ENCODE results near the gene ADAMTS15.

The ADAMTS15 gene

GRCh38 chr11:130476200-130476921 lies 27.9 kb downstream of the ADAMTS15 start:
- in situ Hi-C loops (cut with MboI; ENCODE audit: low sequenced_read_pairs) = no loop called here

GRCh38 chr11:130476922-130477491 lies 28.6 kb downstream of the ADAMTS15 start:
- in situ Hi-C loops (cut with MboI; ENCODE audit: low sequenced_read_pairs) = no loop called here

GRCh38 chr11:130477586-130478203 lies 29.2 kb downstream of the ADAMTS15 start:
- in situ Hi-C loops (cut with MboI; ENCODE audit: low sequenced_read_pairs) = no loop called here

DNA sequence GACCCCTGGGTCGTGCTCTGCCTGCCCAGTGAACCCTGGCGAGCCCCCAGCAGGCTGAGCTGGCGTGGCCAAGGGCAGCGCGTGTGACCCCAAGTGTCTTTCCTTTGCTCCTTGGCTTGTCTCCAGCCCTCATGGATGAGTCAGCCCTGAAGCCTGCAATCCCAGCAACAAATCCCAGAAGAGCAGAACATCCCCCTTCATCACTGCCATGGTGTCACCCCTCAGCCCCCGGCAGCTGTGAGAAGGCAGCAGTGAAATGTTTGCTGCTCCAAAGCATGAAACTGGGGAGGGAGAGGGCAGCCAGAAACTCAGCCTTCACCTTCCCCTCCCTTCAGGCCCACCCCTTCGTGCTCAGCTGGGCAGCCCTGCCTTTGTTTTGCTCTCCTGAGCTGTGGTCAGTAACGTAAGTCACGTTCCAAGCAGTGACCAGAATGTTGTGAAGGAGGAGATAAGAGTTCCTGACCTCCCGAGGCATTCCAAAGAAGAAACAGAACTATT lies 29.8 kb downstream of the ADAMTS15 start:
- in situ Hi-C loops (cut with MboI; ENCODE audit: low sequenced_read_pairs) = no loop called here

- in situ Hi-C loops (cut with MboI; ENCODE audit: low sequenced_read_pairs) = no loop called here
These were observed 30.4 kb downstream of the ADAMTS15 start for GRCh38 chr11:130478881-130479280.

DNA sequence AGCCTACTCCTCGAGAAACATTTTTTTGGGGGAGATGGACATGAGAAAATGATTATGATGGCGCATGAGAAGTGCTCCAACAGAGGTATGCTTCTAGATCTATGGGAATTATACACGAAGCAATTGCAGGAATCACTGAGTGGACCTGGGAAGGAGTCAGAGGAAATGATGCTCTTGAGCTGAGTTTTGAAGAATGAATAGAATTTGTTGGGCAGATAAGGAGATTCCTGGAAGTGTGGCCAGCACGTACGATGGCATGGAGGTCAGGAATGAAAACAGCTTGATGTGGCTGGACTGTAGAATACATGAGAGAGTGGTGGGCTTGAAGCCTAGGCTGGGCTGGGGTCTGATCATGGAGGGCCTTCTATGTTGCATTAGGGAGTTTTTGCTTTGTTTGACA lies 31.7 kb downstream of the ADAMTS15 start:
- in situ Hi-C loops (cut with MboI; ENCODE audit: low sequenced_read_pairs) = no loop called here

GRCh38 chr11:130480711-130481140 lies 32.3 kb downstream of the ADAMTS15 start:
- in situ Hi-C loops (cut with MboI; ENCODE audit: low sequenced_read_pairs) = no loop called here

- in situ Hi-C loops (cut with MboI; ENCODE audit: low sequenced_read_pairs) = no loop called here
These were observed 34.7 kb downstream of the ADAMTS15 start for GRCh38 chr11:130483124-130483523.

DNA sequence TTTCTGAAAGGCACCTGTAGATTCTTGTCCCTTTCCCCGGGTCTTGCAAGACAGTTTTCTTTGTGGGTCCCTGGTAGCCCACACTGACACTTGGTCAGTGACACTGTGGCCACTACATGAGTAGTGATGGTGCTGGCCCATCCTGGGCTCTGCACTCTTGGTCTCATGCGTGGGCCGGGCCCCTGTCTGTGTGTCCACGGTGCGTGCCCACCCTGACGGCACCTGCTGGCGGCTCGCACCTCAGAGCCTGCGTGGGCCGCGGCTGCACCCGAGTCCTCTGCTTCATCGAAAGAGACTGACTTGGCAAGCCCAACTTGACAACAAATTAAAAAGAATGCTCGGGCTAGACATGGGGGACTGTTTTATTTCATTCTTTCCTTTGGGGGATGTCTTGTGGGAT lies 37.5 kb downstream of the ADAMTS15 start:
- in situ Hi-C loops (cut with MboI; ENCODE audit: low sequenced_read_pairs) = no loop called here

DNA sequence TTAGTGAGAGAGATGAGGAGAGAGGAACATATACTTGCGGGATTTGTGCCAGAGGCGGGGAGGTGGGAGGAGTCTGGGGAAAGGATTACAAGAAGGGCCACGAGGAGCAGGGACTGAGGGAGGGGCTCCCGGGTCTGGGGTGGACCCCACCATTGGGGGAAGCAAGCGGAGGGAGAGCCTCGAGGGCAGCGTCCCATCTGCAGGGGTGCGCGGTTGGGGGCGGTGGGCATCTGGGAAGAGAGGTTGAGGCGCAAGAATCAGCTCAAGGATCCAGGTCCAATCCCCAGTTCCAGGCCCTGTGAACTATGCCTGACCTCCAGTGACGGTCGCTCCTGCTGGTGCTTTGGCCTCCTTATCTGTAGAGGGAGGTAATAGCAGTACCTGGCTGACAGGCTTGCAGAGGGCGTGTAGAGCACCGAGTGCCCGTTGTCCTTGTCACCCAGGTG lies 38.0 kb downstream of the ADAMTS15 start:
- in situ Hi-C loops (cut with MboI; ENCODE audit: low sequenced_read_pairs) = no loop called here

DNA sequence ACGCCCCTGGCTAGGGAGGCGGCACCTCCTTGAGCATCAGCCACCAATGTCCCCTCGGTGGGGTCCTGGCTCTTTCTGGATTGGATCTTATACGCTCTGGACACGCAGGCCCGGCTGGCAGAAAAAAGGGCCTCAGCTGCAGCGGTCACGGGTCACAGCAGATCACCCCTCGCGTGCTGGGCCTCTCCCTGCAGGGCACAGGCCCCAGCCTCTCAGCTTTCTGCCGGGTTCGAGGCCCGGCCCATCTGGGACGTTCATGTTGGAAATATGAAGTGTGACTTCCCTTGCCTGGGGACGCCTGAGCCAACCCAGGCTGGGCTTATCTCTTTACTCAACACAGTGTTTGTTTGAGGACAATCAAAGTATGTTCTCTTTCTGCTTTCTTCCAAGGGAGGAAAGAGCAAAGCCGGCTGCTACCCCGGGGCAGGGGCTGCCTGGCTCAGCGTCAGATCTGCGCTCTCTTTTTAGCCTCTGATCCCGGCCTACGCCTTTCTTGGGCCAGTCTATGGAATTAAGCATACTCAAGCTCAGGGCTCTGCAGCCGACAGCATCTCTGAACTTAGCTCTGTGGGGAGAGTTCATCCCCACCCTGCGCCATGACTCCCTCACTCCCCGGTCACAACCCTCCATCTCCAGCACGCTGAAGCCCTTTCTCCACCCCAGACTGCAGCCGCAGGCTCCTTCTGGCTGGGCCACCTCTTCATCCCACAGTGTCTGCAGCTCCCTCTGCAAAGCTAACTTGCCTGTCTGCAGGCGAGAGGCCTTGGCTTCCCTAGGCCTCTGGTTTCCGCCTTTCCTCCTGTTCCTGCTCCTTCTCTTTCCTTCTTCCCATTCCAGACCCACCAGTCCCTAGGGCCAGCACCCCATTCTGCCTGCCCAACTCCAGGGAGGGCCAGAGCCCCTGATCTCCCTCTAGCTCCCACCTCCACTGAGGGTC lies 38.8 kb downstream of the ADAMTS15 start:
- in situ Hi-C loops (cut with MboI; ENCODE audit: low sequenced_read_pairs) = no loop called here

DNA sequence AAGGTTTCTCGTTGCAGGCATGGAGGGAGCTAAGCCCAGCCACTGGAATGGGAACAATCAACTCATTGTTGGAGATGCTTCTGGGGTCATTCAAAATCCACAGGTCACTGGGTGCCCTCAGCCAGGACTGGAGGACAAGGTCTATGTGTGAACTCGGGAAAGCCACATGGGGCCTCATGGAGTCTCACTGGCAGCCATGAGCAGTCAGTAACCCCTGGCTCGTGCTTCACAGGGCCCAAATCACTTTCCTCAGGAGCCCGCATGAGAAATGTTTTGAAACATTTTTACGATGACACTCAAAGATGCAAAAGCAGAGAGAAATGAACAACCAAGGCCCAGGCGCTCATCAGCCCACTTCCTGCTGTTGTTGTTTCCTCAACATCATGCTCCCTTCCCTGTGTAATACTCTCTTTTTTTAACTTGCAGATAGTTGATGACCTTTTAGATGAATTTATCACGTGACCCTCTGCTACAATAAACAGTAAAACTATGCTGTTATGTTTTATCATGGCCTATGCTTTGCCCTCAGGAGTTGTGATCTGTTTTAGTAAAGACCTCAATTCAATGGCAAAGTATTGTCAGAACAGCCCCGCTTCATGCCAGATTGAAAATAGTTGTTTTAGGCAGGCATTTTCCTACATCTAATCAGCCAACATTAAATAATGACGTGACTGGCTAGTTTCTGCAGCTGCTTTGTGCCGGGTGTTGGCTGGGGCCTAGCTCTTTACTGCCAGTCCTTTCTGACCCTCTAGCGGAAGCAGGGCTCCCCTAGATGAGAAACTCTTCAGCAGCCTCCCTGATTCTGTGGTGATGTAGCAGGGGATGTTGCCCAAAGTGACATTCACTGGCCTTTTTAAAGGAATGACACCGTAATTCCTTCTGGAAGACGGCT lies 39.7 kb downstream of the ADAMTS15 start:
- in situ Hi-C loops (cut with MboI; ENCODE audit: low sequenced_read_pairs) = no loop called here

- in situ Hi-C loops (cut with MboI; ENCODE audit: low sequenced_read_pairs) = no loop called here
These were observed 40.6 kb downstream of the ADAMTS15 start for GRCh38 chr11:130488848-130489584.

DNA sequence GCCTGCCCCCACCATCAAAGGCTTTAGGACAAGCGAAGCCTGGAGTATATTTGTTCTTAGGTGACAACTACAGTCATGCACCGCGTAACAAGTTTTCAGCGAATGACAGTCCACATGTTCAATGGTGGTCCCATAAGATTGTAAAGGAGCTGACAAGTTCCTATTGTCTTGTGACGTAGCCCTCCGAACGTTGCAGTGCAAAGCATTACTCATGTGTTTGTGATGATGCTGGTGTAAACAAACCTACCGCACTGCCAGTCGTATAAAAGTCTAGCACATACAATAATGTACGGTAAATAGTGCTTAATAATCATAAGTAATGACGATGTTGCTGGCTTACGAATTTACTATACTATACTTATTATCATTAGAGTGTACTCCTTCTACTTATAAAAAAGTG lies 41.3 kb downstream of the ADAMTS15 start:
- in situ Hi-C loops (cut with MboI; ENCODE audit: low sequenced_read_pairs) = no loop called here

DNA sequence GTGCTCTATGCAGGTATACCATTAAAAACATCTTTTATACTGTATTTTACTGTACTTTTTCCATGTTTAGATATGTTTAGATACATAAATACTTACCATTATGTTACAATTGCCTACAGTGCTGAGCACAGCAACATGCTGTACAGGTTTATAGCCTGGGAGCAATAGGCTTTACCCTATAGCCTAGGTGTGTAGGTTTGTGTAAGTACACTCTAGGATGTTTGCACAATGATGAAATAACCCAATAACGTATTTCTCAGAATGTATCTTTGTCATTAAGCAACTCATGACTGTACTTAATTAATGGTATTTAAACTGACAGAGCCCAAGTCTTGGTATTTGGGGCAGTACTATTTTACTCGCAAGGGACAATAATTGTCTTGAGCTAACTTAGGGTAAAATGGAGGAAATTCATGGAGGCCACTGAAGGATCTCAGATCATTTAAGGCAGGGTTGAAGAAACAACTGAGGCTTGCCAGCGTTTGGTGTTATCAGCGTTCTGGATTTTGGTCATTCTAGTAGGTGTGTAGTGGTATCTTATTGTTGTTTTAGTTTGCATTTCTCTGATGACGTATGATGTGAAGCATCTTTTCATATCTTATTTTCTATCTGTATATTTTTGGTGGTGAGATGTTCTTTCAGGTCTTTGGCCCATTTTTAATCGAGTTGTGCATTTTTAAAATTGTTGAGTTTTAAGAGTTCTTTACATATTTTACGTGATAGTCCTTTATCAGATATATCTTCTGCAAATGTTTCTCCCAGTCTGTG lies 42.4 kb downstream of the ADAMTS15 start:
- in situ Hi-C loops (cut with MboI; ENCODE audit: low sequenced_read_pairs) = no loop called here

- in situ Hi-C loops (cut with MboI; ENCODE audit: low sequenced_read_pairs) = no loop called here
These were observed 49.7 kb downstream of the ADAMTS15 start for GRCh38 chr11:130498181-130498580.

GRCh38 chr11:130499828-130500227 lies 51.4 kb downstream of the ADAMTS15 start:
- in situ Hi-C loops (cut with MboI; ENCODE audit: low sequenced_read_pairs) = no loop called here

GRCh38 chr11:130504317-130504716 lies 55.9 kb downstream of the ADAMTS15 start:
- in situ Hi-C loops (cut with MboI; ENCODE audit: low sequenced_read_pairs) = no loop called here

DNA sequence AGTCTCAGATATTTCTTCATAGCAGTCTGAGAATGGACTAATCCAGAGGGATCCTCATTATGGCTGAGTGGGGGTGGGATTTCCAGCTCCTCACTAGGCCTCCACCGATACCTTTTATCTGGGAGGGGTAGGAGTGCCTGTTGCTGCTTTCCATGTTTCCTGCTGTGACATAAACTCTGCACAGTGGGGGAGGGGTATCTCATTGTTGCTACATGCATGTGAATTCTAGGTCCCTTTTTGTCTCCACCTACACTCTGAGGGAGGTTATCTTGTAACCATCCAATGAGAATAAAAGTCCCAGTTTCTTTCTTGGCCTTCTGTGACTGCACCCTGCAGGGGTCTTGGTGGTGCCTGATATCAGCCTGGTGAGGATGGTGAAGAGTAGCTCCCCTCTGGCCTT lies 60.5 kb downstream of the ADAMTS15 start:
- in situ Hi-C loops (cut with MboI; ENCODE audit: low sequenced_read_pairs) = no loop called here
